KMS-11 (cell line): Measurements from ENCODE around the gene MEIOB.

Experiments
- H2AFZ ChIP-seq: fragments of 200-600 bp; sonication (generic); 2 replicates; pipeline ENCODE4 v1.6.1; 2016; ENCODE audit warnings: antibody characterized with exemption, mixed run types, low read depth
- H3K27ac ChIP-seq: fragments of 200-600 bp; sonication (generic); 2 replicates; pipeline ENCODE4 v1.6.1; 2016; ENCODE audit warnings: mild to moderate bottlenecking, mixed run types
- H3K27me3 ChIP-seq: fragments of 200-600 bp; sonication (generic); 2 replicates; pipeline ENCODE4 v1.6.1; 2017; ENCODE audit warnings: mild to moderate bottlenecking, low read depth, mixed run types, moderate library complexity; ENCODE audit not compliant: insufficient read depth
- H3K36me3 ChIP-seq: fragments of 200-600 bp; sonication (generic); 2 replicates; pipeline ENCODE4 v1.6.1; 2017; ENCODE audit warnings: mild to moderate bottlenecking, mixed run types; ENCODE audit not compliant: insufficient read depth
- H3K4me1 ChIP-seq: fragments of 200-600 bp; sonication (generic); 2 replicates; pipeline ENCODE4 v1.6.1; 2016; ENCODE audit warnings: mild to moderate bottlenecking, low read depth, mixed run types; ENCODE audit not compliant: poor library complexity, severe bottlenecking
- H3K4me2 ChIP-seq: fragments of 200-600 bp; sonication (generic); 2 replicates; pipeline ENCODE4 v1.7.0; 2016; ENCODE audit warnings: mild to moderate bottlenecking, mixed run types
- H3K4me3 ChIP-seq: fragments of 200-600 bp; sonication (generic); IDR thresholded peaks from 2 replicates; pipeline ENCODE4 v1.6.1; 2017; ENCODE audit warnings: low read depth, low read length, mixed read lengths; ENCODE audit not compliant: insufficient read depth
- H3K79me2 ChIP-seq: fragments of 200-600 bp; sonication (generic); 2 replicates; pipeline ENCODE4 v1.6.1; 2016; ENCODE audit warnings: low read depth, mixed run types; ENCODE audit not compliant: insufficient read depth
- H3K9ac ChIP-seq: fragments of 200-600 bp; sonication (generic); 2 replicates; pipeline ENCODE4 v1.6.1; 2016; ENCODE audit warnings: mild to moderate bottlenecking, mixed run types
- H4K20me1 ChIP-seq: fragments of 200-600 bp; sonication (generic); 2 replicates; pipeline ENCODE4 v1.6.1; 2016; ENCODE audit warnings: mild to moderate bottlenecking, mixed run types; ENCODE audit not compliant: insufficient read depth
- CTCF ChIP-seq: fragments of 200-600 bp; sonication (generic); conservative IDR thresholded peaks from 2 replicates; pipeline ENCODE4 v1.6.1; 2017; ENCODE audit warnings: low read depth, mild to moderate bottlenecking, antibody characterized with exemption, low read length, moderate library complexity, mixed read lengths

Gene MEIOB

GRCh38 chr16:1912215-1912543 is 40.2 kb upstream of the MEIOB start:
- Histone ChIP-seq H3K36me3 (no peaks in the 10 kb centered on the region), H3K79me2 (no peaks in the 10 kb centered on the region), H3K27me3 (peaks cover 76% of the 10 kb centered on the region), H3K4me3 (no peak overlapping the region), H4K20me1 (no peaks in the 10 kb centered on the region), H3K27ac (no peak overlapping the region), H3K4me1 (no peaks in the 10 kb centered on the region), H3K9ac (no peak overlapping the region), H2AFZ (no peak overlapping the region), H3K4me2 (no peak overlapping the region)
- TF ChIP-seq CTCF, result no peak

- Histone ChIP-seq H3K9ac (no peak overlapping the region), H3K4me1 (peaks cover 5% of the 10 kb centered on the region), H3K79me2 (no peaks in the 10 kb centered on the region), H3K27ac (no peak overlapping the region), H3K4me2 (no peak overlapping the region), H3K36me3 (no peaks in the 10 kb centered on the region), H3K27me3 (peaks cover 76% of the 10 kb centered on the region), H2AFZ (no peak overlapping the region), H4K20me1 (no peaks in the 10 kb centered on the region), H3K4me3 (no peak overlapping the region)
- no peak for TF ChIP-seq CTCF
Measured at GRCh38 chr16:1911467-1912214, 39.7 kb upstream of the MEIOB start.

DNA sequence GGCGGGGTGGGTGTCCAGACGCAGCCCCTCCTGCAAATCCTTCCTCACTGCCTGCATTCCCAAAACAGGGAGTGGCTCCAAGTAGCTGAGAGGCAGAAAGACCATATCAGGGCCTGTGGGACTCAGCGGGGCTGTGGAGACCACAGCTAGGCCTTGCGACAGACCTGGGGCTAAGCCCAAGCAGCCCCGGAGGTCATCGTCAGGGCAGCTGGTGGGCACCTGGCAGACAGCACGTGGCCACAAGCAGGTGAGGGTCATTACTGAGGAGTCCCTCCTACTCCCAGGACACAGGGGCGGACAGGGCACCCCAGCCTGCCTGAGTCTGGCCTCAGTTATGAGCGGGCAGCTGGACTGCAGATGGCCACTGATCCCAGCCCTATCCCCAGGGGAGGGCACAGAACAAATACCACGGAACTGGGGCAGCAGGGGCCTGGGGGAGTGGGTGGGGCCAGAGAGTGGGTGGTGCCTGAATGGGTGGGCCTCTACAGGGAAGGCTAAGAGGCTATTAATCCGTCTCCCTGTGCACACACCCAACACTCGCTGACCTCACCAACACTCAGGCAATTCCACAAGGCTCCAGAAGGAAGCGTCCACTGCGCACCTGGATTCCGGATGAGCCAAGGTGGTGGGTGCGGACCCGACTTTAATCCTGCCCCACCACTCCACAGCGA is 37.7 kb upstream of the MEIOB start:
- H3K4me3 ChIP-seq, result no peak overlapping the region
- no peak overlapping the region for H3K4me2 ChIP-seq
- no peaks in the 10 kb centered on the region for H3K79me2 ChIP-seq
- H3K36me3 ChIP-seq, result no peaks in the 10 kb centered on the region
- no peak overlapping the region for H3K9ac ChIP-seq
- TF ChIP-seq CTCF, result no peak
- peaks cover 76% of the 10 kb centered on the region for H3K27me3 ChIP-seq
- peaks cover 5% of the 10 kb centered on the region for H3K4me1 ChIP-seq
- H4K20me1 ChIP-seq, result no peaks in the 10 kb centered on the region
- no peak overlapping the region for H3K27ac ChIP-seq
- H2AFZ ChIP-seq, result no peak overlapping the region

DNA sequence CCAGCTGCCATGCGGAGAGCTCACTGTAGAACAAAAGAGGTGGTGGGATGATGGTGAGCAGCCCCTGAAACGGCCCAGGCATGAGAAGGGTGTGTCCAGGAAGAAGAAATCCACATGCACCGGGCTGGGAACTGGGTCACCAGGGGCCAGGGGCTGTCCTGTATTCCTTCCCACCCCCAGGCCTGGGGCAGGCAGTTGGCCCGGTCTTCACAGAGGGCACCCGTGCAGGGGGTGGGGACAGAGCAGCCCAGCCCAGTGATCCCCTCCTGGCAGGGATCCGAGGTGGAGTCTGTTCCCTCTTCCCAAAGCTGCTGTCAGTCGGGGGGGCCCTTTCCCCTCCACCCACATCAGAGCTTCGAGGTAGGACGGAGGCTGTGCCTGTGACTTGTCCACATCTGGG is 37.0 kb upstream of the MEIOB start:
- peaks cover 76% of the 10 kb centered on the region for H3K27me3 ChIP-seq
- H3K79me2 ChIP-seq, result no peaks in the 10 kb centered on the region
- TF ChIP-seq CTCF, result no peak
- no peak overlapping the region for H3K9ac ChIP-seq
- H3K27ac ChIP-seq, result no peak overlapping the region
- H3K4me1 ChIP-seq, result peaks cover 5% of the 10 kb centered on the region
- H3K4me3 ChIP-seq, result no peak overlapping the region
- H2AFZ ChIP-seq, result no peak overlapping the region
- no peaks in the 10 kb centered on the region for H4K20me1 ChIP-seq
- H3K36me3 ChIP-seq, result no peaks in the 10 kb centered on the region
- no peak overlapping the region for H3K4me2 ChIP-seq
